Stimulated activated CD4-positive, alpha-beta T cell treated with anti-CD3 and anti-CD28 coated beads, Interleukin-1b, Interleukin-23, amount 100 ng/mL, for 48 hours (primary cell): Measurements from ENCODE around the gene NFATC1.
"Not testable (repeated sequence)": the region's sequence is repeated elsewhere in the genome, so short reads cannot be mapped to it uniquely, and the experiment has no call there.

Source experiments
- DNase-seq: peaks from one replicate; pipeline ENCODE4 v3.0.0-alpha.2; 2020

NFATC1 gene

GRCh38 chr18:79479116-79479760 is 83.5 kb downstream of the NFATC1 start:
- DNase-seq = no peak

GRCh38 chr18:79479761-79480161 is 84.0 kb downstream of the NFATC1 start:
- DNase-seq = no peak

- DNase-seq = no peak
Observed at GRCh38 chr18:79480171-79481045, 84.7 kb downstream of the NFATC1 start.

- no peak for DNase-seq
Observed at GRCh38 chr18:79481046-79481790, 85.5 kb downstream of the NFATC1 start.

GRCh38 chr18:79483393-79483792 is 87.7 kb downstream of the NFATC1 start:
- not testable (repeated sequence) for DNase-seq

GRCh38 chr18:79483971-79484491 is 88.3 kb downstream of the NFATC1 start:
- no peak for DNase-seq

- no peak for DNase-seq
Observed at GRCh38 chr18:79484661-79485621, 89.2 kb downstream of the NFATC1 start.

- DNase-seq = no peak
Observed at GRCh38 chr18:79485788-79486355, 90.1 kb downstream of the NFATC1 start.

- DNase-seq = no peak
Observed at GRCh38 chr18:79486356-79487182, 90.8 kb downstream of the NFATC1 start.

- DNase-seq = no peak
Observed at GRCh38 chr18:79487183-79487800, 91.6 kb downstream of the NFATC1 start.

- no peak for DNase-seq
Observed at GRCh38 chr18:79487801-79488201, 92.1 kb downstream of the NFATC1 start.

- no peak for DNase-seq
Observed at GRCh38 chr18:79488311-79489050, 92.8 kb downstream of the NFATC1 start.

- DNase-seq = no peak
Observed at GRCh38 chr18:79489051-79489898, 93.5 kb downstream of the NFATC1 start.

- DNase-seq = no peak
Observed at GRCh38 chr18:79489899-79490625, 94.3 kb downstream of the NFATC1 start.

- no peak for DNase-seq
Observed at GRCh38 chr18:79490626-79491041, 94.9 kb downstream of the NFATC1 start.

- no peak for DNase-seq
Observed at GRCh38 chr18:79491081-79491551, 95.4 kb downstream of the NFATC1 start.

GRCh38 chr18:79493211-79493800 is 97.6 kb downstream of the NFATC1 start:
- DNase-seq = peak; percentile 0
